Measurements from ENCODE around the gene SCN3A. TPM values are rescaled to one million over a fixed set of nuclear protein-coding genes. Genes with fewer than 3 reads are reported as not detected.

SCN3A gene
- polyA plus RNA-seq, 1 donor (not counting 4 experiments of a cell fraction or from before 2014, with no cell fraction given), result 0.01 TPM

DNA sequence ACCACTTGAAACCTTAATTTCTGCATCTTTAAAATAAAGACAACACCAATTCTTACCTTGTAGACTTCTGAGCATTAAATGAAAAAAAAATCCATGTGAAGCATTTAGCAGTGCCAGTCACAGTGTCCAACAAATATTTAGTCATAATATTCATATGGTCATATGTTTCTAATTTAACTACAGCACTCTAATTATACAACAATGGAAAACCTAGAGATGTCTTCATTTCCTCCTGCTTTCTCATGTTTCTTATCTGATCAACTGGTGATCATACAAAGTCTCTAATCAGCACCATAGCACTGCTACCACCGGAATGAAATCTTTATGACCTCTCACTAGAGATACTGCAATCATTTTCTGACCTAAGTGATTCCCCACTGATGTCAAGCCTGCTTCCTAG lies 10.2 kb upstream of the SCN3A start:
- FAIRE-seq (no peak), DNase-seq (ENCODE audit: low read depth, low spot score) (no peak)
- H3K27me3 ChIP-seq (ENCODE audit: control insufficient read depth, extremely low read depth, insufficient read depth, low read length), result no peaks in the 10 kb centered on the region
- H3K4me2 ChIP-seq (ENCODE audit: control insufficient read depth, extremely low read depth, insufficient read depth, low read depth, low read length), result no peak overlapping the region
- no peak overlapping the region for H3K4me3 ChIP-seq (ENCODE audit: control insufficient read depth in 2 of 3, extremely low read depth in 1 of 3, insufficient read depth in 2 of 3, low read depth in 1 of 3, low read length in 3 of 3)
- H3K9me1 ChIP-seq (ENCODE audit: control insufficient read depth, extremely low read depth, insufficient read depth, low read length), result no peaks in the 10 kb centered on the region
- H2AFZ ChIP-seq (ENCODE audit: control insufficient read depth, low read length), result no peak overlapping the region
- no peaks in the 10 kb centered on the region for H3K79me2 ChIP-seq (ENCODE audit: control insufficient read depth, insufficient read depth, low read length)
- no peak overlapping the region for H3K27ac ChIP-seq (ENCODE audit: control insufficient read depth, insufficient read depth, low read length)
- no peaks in the 10 kb centered on the region for H3K36me3 ChIP-seq (ENCODE audit: control insufficient read depth in 2 of 2, extremely low read depth in 1 of 2, insufficient read depth in 2 of 2, low read length in 2 of 2)
- TF ChIP-seq EZH2 (IDR thresholded peaks at IDR 0.05; ENCODE audit: low read length), result no peak
- TF ChIP-seq, protein P1, sequence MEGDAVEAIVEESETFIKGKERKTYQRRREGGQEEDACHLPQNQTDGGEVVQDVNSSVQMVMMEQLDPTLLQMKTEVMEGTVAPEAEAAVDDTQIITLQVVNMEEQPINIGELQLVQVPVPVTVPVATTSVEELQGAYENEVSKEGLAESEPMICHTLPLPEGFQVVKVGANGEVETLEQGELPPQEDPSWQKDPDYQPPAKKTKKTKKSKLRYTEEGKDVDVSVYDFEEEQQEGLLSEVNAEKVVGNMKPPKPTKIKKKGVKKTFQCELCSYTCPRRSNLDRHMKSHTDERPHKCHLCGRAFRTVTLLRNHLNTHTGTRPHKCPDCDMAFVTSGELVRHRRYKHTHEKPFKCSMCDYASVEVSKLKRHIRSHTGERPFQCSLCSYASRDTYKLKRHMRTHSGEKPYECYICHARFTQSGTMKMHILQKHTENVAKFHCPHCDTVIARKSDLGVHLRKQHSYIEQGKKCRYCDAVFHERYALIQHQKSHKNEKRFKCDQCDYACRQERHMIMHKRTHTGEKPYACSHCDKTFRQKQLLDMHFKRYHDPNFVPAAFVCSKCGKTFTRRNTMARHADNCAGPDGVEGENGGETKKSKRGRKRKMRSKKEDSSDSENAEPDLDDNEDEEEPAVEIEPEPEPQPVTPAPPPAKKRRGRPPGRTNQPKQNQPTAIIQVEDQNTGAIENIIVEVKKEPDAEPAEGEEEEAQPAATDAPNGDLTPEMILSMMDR (optimal IDR thresholded peaks at IDR 0.05 in 1 of 3, IDR thresholded peaks at IDR 0.05 in 1 of 3, conservative IDR thresholded peaks at IDR 0.05 in 1 of 3; ENCODE audit: extremely low read depth in 1 of 3, insufficient read depth in 2 of 3, low read length in 3 of 3), result no peak
- dilution Hi-C loops (cut with MboI; ENCODE audit: extremely low pct_ligation_motif_present, low sequenced_read_pairs), result no loop called here
- no peaks in the 10 kb centered on the region for H3K4me1 ChIP-seq (ENCODE audit: control insufficient read depth, extremely low read depth, insufficient read depth, low read length)
- H3K9ac ChIP-seq (ENCODE audit: control insufficient read depth, extremely low read depth, insufficient read depth, low read length), result no peak overlapping the region
- H4K20me1 ChIP-seq (ENCODE audit: control insufficient read depth, extremely low read depth, insufficient read depth, low read length), result no peaks in the 10 kb centered on the region
- H3K9me3 ChIP-seq (ENCODE audit: control insufficient read depth, low read depth, low read length), result no peaks in the 10 kb centered on the region

DNA sequence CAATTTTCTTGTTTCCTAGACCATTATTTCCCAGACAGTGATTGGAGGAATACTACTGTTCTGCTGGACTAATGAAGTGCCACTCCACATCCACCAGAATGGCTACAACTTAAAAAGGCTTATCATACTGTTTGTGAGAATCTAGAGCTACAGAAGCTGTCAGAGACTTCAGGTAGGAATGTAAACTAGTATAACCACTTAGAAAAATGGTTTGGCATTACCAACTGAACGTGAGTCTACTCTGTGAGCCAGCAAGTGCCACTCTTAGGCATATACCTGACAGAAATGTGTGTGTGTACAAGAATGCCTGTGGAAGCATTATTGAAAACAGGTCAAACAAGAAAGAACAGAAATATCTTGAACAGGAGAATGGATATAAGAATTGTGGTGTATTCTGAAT lies 4.2 kb upstream of the SCN3A start:
- no peak overlapping the region for H3K27ac ChIP-seq (ENCODE audit: control insufficient read depth, insufficient read depth, low read length)
- no peak overlapping the region for H3K4me2 ChIP-seq (ENCODE audit: control insufficient read depth, extremely low read depth, insufficient read depth, low read depth, low read length)
- no peak for DNase-seq (ENCODE audit: low read depth, low spot score)
- no peaks in the 10 kb centered on the region for H3K9me3 ChIP-seq (ENCODE audit: control insufficient read depth, low read depth, low read length)
- H4K20me1 ChIP-seq (ENCODE audit: control insufficient read depth, extremely low read depth, insufficient read depth, low read length), result no peaks in the 10 kb centered on the region
- TF ChIP-seq, protein P1 (optimal IDR thresholded peaks at IDR 0.05 in 1 of 3, IDR thresholded peaks at IDR 0.05 in 1 of 3, conservative IDR thresholded peaks at IDR 0.05 in 1 of 3; ENCODE audit: extremely low read depth in 1 of 3, insufficient read depth in 2 of 3, low read length in 3 of 3), result no peak
- no peak for TF ChIP-seq EZH2 (IDR thresholded peaks at IDR 0.05; ENCODE audit: low read length)
- H3K4me1 ChIP-seq (ENCODE audit: control insufficient read depth, extremely low read depth, insufficient read depth, low read length), result no peaks in the 10 kb centered on the region
- no peak overlapping the region for H3K9ac ChIP-seq (ENCODE audit: control insufficient read depth, extremely low read depth, insufficient read depth, low read length)
- H2AFZ ChIP-seq (ENCODE audit: control insufficient read depth, low read length), result no peak overlapping the region
- H3K9me1 ChIP-seq (ENCODE audit: control insufficient read depth, extremely low read depth, insufficient read depth, low read length), result no peaks in the 10 kb centered on the region
- H3K4me3 ChIP-seq (ENCODE audit: control insufficient read depth in 2 of 3, extremely low read depth in 1 of 3, insufficient read depth in 2 of 3, low read depth in 1 of 3, low read length in 3 of 3), result no peak overlapping the region
- dilution Hi-C loops (cut with MboI; ENCODE audit: extremely low pct_ligation_motif_present, low sequenced_read_pairs), result no loop called here
- no peaks in the 10 kb centered on the region for H3K79me2 ChIP-seq (ENCODE audit: control insufficient read depth, insufficient read depth, low read length)
- H3K27me3 ChIP-seq (ENCODE audit: control insufficient read depth, extremely low read depth, insufficient read depth, low read length), result no peaks in the 10 kb centered on the region
- H3K36me3 ChIP-seq (ENCODE audit: control insufficient read depth in 2 of 2, extremely low read depth in 1 of 2, insufficient read depth in 2 of 2, low read length in 2 of 2), result no peaks in the 10 kb centered on the region
- no peak for FAIRE-seq
